ENCODE data around the gene TAF11.
"Not testable (repeated sequence)": the region's sequence is repeated elsewhere in the genome, so short reads cannot be mapped to it uniquely, and the experiment has no call there.

TAF11 gene, protein sequence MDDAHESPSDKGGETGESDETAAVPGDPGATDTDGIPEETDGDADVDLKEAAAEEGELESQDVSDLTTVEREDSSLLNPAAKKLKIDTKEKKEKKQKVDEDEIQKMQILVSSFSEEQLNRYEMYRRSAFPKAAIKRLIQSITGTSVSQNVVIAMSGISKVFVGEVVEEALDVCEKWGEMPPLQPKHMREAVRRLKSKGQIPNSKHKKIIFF

DNA sequence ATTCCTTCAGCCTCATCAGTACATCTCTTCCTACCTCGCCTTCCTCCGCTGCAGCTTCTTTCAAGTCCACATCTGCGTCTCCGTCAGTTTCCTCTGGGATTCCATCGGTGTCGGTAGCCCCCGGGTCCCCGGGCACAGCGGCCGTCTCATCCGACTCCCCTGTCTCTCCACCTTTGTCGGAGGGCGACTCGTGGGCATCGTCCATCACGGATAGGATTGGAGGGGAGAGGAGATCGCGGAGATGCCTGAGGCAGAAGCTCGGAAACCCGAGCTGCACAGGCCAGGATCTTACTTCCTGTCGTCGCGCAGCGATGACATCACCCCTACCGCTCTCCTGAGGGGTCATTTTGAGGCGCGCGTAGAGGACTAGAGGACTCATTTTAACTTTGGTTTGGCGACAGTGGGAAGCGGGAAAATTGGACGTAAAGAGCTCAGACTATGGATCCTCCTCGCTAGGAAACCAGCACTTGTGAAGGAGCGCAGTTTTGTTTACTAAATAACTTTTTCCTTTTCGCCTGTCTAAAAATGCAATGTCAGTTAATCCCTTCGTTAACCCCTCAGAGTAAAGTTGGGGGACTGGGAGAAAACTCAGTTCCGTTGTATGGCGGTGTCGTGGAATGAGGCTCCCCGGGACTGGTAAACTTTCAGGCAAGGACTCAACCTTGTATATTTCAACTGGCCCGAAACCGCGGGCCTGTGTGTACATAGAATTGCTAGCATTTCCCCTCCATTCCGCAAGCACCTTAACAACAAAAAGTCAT lies at the start of gene TAF11:
TAF11 (minus strand) TSS at position 290 of the 761 bp plus-strand sequence; CDS start at position 205, 85 bp downstream.
- peak; percentile 24 for DNase-seq

DNA sequence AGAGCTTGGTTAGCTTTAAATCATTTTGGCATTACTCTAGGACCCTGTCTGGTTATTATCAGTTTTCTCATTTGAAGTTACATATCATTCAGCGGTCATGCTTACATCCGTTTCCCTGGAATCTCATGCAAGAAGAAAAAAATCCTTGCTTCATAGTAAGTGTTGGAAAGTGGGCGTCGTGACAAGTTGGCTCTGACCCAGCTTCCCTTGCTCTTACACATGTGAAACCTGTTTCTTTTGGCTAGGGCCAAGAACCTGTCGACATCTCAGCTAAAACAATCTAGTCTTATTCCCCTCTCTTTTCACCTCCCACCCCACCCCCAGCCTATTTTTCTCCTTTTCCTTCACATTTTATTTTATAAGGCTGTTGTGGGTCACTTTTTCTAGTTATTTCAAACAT lies 46.7 kb upstream of the TAF11 start:
- DNase-seq = no peak

DNA sequence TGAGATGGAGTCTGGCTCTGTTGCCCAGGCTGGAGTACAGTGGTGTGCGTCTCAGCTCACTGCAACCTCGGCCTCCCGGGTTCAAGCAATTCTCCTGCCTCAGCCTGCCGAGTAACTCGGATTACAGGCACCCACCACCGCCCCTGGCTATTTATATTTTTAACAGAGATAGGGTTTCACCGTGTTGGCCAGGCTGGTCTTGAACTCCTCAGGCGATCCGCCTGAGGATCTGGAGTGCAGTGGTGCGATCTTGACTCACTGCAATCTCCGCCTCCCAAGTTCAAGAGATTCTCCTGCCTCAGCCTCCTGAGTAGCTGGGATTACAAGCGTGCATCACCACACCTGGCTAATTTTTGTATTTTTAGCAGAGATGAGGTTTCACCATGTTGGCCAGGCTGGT lies 44.4 kb upstream of the TAF11 start:
- DNase-seq = not testable (repeated sequence)

DNA sequence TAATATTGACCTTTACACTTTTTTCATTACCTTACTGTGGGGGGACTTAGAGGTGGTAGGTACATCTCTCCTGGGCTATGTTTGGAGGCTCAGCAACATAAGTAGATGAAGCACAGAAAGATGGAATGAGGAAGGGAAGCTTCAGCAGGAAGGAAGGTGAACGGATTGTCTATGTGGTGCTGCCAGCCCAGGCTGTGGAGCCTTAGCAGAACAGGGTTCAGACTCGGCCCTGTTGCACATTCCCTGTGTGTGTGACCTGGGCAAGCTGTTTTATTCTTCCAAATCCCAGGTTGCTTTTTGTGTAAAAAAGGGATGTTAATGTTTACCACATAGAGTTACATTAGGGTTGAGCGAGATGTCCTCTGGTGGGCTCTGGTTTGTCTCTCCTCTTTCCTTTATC lies 42.4 kb upstream of the TAF11 start:
- no peak for DNase-seq

DNA sequence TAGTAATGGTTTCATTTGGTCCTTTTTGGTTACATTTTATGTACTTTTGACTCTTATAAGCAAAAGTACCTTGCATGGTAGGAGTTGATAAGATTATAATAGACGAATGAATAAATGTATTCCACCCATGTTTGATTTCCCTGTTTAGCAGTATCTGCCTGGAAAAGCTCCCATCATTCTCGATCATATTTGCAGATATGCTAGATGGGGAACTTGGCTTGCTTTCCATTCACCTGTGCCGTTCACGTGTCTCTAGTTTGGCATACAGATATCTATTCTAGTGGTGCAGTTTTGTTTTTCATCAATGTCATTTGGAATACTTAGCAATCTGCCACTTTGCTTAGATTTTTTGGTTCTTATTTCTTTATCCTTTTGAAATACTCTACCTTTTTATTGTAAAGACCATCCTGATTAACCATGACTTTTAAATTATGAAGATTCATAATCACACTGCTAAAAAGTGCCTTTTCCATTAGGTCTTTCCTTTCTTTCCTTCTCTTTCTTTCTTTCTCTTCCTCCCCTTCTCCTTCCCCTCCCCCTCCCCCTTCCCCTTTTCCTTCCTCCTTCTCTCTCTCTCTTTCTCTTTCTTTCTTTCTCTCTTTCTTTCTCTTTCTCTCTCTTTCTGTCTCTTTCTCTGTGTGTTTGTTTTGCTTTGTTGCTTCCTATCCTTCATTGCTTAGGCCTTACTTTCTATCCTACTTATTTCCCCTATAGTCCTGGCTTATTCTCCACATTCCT lies 41.6 kb upstream of the TAF11 start:
- no peak for DNase-seq

DNA sequence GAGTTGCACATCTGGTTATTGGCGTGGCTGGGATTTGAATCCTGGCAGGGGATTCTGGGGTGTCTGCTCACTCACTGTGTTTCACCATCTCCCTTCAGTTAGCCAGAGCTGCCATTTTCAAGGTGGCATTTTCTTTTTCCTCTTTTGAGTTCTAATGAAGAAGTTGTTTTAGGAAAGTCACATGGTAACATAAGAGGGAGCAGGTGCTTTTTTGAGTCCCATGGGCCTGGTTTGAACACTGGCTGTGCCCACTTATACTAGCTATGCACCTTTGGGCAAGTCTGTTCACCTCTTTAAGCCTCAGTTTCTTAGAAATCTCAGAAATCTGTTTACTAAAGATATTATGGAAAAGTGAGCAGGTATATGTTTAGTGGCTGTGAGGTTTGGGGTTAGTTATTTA lies 40.9 kb upstream of the TAF11 start:
- DNase-seq = no peak

DNA sequence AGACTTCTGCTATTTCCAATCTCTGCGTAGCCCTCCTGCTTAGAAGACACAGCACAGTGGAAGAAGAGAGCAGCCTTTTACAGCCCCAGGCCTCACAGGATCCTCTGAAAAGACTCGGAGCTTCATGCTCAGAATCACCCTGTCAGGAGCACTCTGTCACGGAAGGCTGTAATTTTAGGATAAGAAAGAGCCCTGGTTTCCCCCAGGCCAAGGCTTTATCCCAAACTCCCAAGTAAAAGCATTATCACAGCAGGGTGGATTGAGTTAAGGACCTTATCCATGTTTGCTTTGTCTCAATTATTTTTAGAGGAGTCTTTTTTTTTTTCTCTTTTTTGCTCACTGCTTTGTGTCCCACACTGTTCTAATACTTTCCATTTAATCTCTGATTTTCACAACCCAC lies 40.4 kb upstream of the TAF11 start:
- no peak for DNase-seq

DNA sequence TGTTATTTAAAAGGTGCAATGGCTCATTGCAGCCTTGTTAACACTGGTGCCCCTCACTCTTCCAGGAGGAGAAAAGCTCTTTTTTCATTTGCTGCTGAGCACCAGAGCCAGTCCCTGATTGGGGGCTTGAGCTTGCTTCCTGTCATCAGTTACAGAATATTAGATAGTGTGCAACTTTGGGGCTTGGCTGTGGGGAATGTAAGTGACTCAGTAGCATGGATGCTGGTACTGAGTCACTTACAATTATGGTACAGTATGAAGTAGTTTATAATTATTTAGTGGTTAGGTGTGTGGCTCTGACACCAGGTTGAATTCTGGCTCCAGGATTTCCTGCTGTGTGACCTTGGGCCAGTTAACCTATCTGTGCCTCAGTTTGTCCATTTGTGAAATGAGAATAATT lies 38.8 kb upstream of the TAF11 start:
- DNase-seq = no peak

DNA sequence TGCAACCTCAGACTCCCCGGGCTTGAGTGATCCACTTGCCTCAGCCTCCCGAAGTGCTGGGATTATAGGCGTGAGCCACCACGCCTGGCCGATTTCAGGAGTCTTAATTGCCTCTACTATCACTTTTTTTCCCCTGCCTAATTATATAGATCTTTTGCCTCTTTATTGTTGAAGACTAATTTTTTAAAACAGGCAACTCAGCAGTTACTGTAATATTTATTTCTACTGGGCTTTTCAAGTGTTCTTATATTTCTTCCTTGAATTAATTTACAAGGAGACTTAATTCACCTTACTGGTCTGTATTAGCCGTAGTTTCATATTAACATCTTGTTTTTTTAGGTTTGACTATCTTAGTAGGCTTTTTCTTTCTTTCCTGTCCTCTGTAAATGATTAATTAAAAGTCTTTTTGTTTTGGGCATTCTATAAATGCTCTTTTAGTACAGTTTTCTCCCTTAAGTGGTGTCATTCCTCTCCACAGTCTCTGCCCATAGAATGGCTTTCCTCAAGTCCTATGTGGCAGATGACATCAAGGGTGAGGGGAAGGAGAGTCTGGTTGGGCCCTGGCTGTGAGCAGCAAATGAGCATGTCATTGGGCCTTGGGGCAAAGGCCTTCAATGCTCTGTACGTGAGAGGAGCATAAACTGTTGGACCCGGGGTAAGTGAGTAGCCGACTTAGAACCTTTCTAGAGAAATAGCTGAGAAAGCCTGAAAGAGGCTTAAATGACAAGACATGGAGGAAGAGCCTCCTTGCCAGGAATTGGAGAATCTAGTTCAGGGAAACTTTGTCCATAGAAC lies 37.2 kb upstream of the TAF11 start:
- no peak for DNase-seq

DNA sequence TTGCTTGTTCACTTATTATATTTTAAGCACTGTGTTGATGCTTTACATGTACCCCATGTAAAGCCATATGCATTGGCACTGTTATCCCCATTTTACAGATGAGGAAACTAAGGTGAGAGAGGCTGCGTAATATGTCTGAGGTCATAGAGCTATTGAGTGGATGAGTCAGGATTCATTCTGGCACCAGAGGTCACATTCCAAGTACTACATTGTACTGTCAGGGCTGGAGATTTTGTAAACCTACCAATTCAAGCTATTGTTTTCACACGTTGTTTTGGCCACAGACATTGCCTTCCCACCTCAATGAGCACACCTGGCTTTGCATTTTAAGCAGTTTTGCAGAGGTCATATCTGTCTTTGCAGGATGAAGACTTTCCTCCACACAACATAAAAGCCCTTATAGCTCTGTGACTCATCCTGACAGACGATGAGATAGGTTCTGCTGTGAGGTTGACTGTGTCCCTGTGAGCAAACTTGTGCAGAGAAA lies 34.4 kb upstream of the TAF11 start:
- no peak for DNase-seq

DNA sequence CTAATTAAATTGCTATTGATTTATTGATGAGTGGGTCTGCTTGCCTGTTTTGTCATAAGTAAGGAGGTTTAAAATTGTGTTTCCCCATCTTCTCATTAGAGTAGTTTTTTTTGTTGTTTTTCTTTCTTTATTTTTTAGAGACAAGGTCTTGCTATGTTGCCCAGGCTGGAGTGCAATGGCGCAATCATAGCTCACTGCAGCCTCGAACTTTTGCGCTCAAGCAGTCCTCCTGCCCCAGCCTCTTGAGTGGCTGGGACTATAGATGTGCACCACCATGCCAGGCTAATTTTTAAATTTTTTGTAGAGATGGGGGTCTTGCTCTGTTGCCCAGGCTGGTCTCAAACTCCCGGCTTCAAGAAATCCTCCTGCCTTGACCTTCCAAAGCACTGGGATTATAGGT lies 32.3 kb upstream of the TAF11 start:
- no peak for DNase-seq

DNA sequence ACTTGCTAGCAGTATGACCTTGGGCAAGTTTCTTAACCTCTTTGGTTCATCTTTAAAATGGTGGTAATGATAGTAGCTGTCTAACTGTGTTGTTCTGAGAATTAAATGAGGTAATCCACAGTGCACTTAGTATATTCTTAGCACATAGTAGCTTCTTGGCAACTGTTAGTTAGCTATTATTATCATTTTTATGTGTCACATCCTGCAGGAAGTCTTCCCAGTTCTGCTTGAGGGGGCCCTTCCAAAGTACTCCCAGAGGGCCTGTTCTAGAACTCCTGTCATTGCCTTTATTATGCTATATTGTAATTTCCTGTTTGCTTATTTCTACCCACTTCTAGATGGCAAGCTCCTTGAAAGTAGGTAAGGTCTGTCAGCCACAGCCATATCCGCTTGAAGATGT lies 31.8 kb upstream of the TAF11 start:
- no peak for DNase-seq

DNA sequence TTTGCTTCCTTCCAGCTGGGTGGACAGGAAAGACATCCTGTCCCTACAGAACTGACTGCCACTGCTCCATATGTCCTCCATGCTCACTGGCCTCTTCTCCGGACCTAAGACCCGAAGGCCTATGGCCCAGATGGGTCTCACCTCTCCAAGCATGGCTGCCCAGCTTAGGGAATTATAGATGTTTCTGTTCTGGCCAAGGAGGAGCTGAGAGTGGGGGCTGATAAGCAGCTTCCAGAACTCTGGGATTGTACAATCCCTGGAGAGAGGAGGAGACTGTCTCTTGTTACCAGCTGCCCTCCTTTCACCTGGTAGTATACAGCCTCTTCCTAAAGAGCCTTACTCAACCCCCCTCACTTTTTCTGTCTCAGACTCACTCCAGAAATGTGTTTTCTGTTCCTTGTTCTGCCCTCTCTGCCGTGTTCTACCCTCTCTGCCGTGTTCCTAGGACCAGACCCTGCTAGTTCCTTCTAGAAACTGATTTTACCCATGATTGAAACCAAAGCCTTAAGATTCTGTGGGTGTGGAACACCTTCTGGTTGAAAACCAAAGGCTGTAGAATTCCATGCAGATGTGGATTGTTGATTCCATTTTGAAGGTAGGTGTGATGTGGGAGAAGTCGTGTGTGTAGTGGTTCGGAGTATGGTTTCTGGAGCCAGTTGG lies 29.9 kb upstream of the TAF11 start:
- no peak for DNase-seq

DNA sequence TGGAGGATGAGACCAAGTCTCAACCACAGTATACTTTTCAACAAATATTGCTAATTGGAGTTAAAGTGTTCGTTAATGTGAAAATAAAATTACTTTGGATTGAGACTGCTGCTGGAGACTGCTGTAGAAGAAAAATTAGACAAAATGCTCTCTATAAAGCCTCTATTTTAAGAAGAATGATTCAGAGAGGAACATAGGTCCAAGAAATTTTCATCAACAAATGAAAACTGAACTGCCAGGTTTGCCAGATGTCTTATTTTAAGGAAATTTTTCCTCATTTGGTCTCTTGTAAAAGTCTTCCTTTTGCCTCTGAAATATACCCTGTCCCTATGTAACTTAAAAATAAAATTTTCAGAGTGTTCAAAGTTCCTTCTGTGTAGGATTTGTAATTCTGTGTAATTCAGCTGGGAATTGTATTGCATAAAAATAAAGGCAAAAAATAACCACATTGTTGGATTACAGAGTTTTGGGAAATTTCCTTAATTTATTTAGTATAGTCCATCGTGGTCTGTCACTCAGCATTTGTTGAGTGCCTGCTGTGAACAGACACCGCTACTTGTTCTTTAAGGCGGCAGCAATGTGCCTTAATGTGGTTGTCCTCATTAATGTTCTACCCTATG lies 28.6 kb upstream of the TAF11 start:
- no peak for DNase-seq

DNA sequence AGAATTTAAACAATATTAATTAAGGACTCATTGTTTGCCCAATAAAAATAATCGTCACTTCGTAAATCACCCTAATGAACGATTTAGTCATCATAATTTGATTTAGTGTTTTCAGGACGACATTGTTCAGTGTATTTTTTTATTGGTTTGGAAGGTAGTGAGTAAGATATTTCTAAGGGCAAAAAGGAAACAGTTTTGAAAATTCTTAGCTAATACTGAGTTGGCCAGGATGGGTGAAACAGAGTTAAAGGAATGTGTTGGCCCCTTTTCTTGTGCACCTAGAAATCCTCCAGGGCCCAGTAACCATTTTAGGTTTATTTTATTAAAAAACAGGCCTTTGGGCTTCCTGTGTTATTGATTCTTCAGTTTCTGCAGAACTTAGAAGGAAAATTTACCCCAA lies 26.5 kb upstream of the TAF11 start:
- DNase-seq = no peak

DNA sequence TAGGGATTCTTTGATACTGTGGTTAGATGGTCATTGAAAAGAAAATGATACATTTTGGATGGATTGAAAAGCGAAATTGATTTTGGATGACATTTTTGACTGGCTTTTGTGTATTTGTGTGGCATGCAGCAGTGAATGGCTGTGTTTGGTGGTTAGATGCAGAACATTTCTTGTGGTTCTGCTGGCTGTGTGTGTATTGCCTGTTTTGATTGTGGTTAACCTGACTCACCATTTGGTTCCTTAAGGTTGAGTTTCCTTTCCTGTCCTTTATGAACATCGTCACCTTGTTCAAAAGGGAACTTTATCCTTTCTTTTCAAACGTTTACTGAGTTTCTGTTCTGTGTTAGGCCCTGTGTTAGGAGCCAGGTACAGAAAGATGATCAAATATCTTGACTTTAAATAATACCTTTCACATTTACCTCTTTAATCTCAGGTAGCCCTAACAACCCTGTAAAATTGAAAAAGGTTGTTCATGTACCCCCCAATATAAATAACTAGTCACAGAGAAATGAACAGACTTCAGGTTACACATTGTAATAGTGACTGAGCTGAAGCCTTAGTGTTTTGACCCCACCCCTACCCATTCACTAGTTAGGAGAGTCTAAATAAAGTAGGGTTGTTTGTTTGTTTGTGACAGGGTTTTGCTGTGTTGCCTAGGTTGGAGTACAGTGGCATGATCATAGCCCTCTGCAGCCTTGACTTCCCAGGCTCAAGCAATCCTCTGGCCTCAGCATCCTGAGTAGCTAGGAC lies 25.0 kb upstream of the TAF11 start:
- no peak for DNase-seq

DNA sequence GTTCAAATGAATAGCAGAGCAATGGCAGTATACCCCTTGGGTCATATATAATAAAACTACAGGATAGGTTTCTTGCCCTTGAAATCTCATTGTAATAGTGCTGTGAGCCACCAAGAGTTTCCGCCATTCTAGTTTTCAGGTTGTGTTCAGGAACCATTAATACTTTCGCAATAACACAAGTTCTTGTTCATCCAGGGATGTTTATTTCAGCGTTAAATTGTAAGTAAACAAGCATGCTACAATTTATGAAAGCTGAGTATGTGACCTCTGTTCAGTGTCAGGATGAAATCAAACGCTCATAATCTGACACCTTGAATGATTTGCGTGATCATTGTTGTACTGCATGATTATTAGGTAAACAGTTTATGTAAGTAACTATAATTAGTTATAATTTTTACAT lies 24.0 kb upstream of the TAF11 start:
- no peak for DNase-seq

DNA sequence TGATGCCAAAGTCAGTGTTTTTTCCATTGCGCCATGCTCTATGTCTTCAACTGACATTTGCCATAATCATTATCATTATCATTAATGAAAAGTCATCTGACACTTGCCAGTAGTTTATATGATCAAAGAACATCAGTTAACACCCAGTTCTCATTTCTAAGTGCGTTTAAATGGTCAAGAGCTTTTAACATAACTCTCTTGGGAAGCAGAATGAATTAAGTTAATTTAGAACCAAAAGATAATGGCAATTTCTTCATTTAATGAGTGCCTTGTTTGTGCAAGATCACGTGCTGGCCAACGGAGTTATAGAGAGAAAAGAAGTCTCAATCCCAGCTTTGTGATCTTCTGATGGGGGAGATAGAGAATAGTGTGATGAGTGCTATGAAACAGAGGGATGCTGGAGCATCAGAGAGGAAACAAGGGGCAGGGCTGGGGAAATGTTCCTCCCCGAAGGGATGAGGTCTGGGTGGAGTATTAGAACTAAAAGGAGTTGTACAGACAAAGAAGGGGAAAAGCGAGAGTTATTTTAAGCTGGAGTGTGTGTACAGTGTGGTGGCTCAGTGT lies 21.6 kb upstream of the TAF11 start:
- DNase-seq = no peak

DNA sequence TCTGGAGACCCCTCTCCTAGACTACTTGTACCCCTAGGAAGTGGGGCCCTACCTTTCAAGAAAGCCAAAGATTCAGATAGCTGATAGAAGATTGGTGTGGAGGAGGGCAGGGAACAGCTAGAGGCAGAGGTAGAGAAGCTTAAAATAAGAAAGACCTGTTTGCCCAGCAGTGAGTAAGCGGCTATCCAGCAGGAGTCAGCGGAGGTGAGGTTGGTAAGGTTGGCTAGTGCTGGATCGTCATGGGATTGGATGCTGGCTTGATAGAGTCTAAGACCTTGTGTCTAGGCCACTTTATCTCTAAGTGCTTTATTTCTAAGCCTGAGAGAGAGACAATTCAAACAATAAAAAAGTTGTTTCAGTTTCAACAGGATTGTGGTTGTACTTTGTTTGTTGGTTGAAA lies 20.4 kb upstream of the TAF11 start:
- no peak for DNase-seq

DNA sequence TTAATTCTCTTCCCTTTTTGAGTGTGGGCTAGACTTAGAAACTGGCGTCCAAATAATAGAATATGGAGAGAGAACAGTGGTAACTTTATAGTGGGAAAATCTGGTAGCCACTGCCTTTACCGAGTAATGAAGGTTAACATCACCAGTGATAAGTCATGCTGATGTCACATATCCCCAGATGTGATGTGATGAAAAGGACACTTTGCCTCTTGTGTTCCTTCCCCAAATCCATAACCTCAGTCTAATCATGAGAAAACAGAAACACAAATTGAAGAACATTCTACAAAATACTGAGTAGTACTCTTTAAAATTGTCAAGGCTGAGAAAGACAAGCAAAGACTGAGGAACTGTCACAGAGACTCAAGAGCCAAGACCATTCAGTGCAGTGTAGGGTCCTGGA lies 19.0 kb upstream of the TAF11 start:
- no peak for DNase-seq

DNA sequence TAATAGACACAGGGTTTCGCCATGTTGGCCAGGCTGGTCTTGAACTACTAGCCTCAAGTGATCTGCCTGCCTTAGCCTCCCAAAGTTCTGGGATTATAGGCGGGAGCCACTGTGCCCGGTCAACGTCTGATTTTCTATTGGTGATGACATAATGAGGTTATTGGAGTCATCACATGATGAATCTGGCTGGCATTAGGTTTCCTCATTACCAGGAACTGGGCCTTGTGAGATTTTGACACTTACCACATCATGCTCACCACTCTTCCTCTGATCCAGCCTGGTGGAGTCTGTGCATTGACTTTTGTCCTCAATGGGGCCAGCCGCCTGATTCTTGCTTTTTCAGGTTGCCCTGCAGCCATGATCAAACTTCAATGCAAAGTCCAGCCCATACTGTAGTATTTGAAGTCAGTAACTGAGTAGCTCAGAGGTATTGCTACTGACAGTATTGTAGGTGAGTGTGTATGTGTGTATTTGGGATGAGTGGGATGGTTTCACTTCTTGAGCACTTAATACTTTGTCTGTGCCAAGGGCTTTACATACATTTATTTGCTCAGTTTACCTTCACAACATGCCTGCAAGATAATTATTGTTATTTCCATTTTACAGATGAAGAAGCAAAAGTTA lies 17.3 kb upstream of the TAF11 start:
- DNase-seq = no peak

Data from NCI-H2081 treated with DMSO at 0.1 percent for 48 hours (cell line).